ENCODE results near the gene ABCA2.
A peak's percentile ranks its signal among the peaks of the same experiment; 100 is the strongest.
"Not testable (repeated sequence)": the region's sequence is repeated elsewhere in the genome, so short reads cannot be mapped to it uniquely, and the experiment has no call there.

ABCA2 gene

GRCh38 chr9:137062798-137063197, 34.8 kb upstream of the ABCA2 start:
- not testable (repeated sequence) for DNase-seq (ENCODE audit: low read depth)

- no peak for DNase-seq (ENCODE audit: low read depth)
Observed at GRCh38 chr9:137062384-137062783, 34.3 kb upstream of the ABCA2 start.

GRCh38 chr9:137058521-137059234, 30.6 kb upstream of the ABCA2 start:
- DNase-seq (ENCODE audit: low read depth) = no peak

GRCh38 chr9:137057545-137057944, 29.5 kb upstream of the ABCA2 start:
- DNase-seq (ENCODE audit: low read depth) = no peak

- DNase-seq (ENCODE audit: low read depth) = no peak
Observed at GRCh38 chr9:137056739-137057415, 28.8 kb upstream of the ABCA2 start.

- no peak for DNase-seq (ENCODE audit: low read depth)
Observed at GRCh38 chr9:137055385-137056364, 27.6 kb upstream of the ABCA2 start.

GRCh38 chr9:137054932-137055384, 26.9 kb upstream of the ABCA2 start:
- DNase-seq (ENCODE audit: low read depth) = no peak

GRCh38 chr9:137053944-137054931, 26.2 kb upstream of the ABCA2 start, which contains the start of gene ENTPD2:
ENTPD2 (minus strand) TSS chr9:137054061; CDS start chr9:137053997, 64 bp downstream.
- DNase-seq (ENCODE audit: low read depth) = no peak

- no peak for DNase-seq (ENCODE audit: low read depth)
Observed at GRCh38 chr9:137052998-137053943, 25.2 kb upstream of the ABCA2 start.

GRCh38 chr9:137052293-137052692, 24.3 kb upstream of the ABCA2 start:
- DNase-seq (ENCODE audit: low read depth) = no peak

GRCh38 chr9:137051145-137051724, 23.2 kb upstream of the ABCA2 start:
- DNase-seq (ENCODE audit: low read depth) = no peak

- DNase-seq (ENCODE audit: low read depth) = no peak
Observed at GRCh38 chr9:137050570-137050969, 22.5 kb upstream of the ABCA2 start.

GRCh38 chr9:137049544-137050449, 21.8 kb upstream of the ABCA2 start:
- no peak for DNase-seq (ENCODE audit: low read depth)

- no peak for DNase-seq (ENCODE audit: low read depth)
Observed at GRCh38 chr9:137048655-137049543, 20.9 kb upstream of the ABCA2 start.

- peak; percentile 60 for DNase-seq (ENCODE audit: low read depth)
Observed at GRCh38 chr9:137046088-137046787, 18.2 kb upstream of the ABCA2 start, which contains the start of gene NPDC1. NPDC1 (minus strand) TSS chr9:137046177; CDS start chr9:137045989, 188 bp downstream.

GRCh38 chr9:137045294-137046087, 17.5 kb upstream of the ABCA2 start:
- DNase-seq (ENCODE audit: low read depth) = no peak
